KMS-11 (cell line): ENCODE data around the gene PCSK2.

Source experiments
- H2AFZ ChIP-seq: fragments of 200-600 bp; sonication (generic); 2 replicates; pipeline ENCODE4 v1.6.1; 2016; ENCODE audit warnings: antibody characterized with exemption, mixed run types, low read depth
- H3K27ac ChIP-seq: fragments of 200-600 bp; sonication (generic); 2 replicates; pipeline ENCODE4 v1.6.1; 2016; ENCODE audit warnings: mild to moderate bottlenecking, mixed run types
- H3K27me3 ChIP-seq: fragments of 200-600 bp; sonication (generic); 2 replicates; pipeline ENCODE4 v1.6.1; 2017; ENCODE audit warnings: mild to moderate bottlenecking, low read depth, mixed run types, moderate library complexity; ENCODE audit not compliant: insufficient read depth
- H3K36me3 ChIP-seq: fragments of 200-600 bp; sonication (generic); 2 replicates; pipeline ENCODE4 v1.6.1; 2017; ENCODE audit warnings: mild to moderate bottlenecking, mixed run types; ENCODE audit not compliant: insufficient read depth
- H3K4me1 ChIP-seq: fragments of 200-600 bp; sonication (generic); 2 replicates; pipeline ENCODE4 v1.6.1; 2016; ENCODE audit warnings: mild to moderate bottlenecking, low read depth, mixed run types; ENCODE audit not compliant: poor library complexity, severe bottlenecking
- H3K4me2 ChIP-seq: fragments of 200-600 bp; sonication (generic); 2 replicates; pipeline ENCODE4 v1.7.0; 2016; ENCODE audit warnings: mild to moderate bottlenecking, mixed run types
- H3K4me3 ChIP-seq: fragments of 200-600 bp; sonication (generic); IDR thresholded peaks from 2 replicates; pipeline ENCODE4 v1.6.1; 2017; ENCODE audit warnings: low read depth, low read length, mixed read lengths; ENCODE audit not compliant: insufficient read depth
- H3K79me2 ChIP-seq: fragments of 200-600 bp; sonication (generic); 2 replicates; pipeline ENCODE4 v1.6.1; 2016; ENCODE audit warnings: low read depth, mixed run types; ENCODE audit not compliant: insufficient read depth
- H3K9ac ChIP-seq: fragments of 200-600 bp; sonication (generic); 2 replicates; pipeline ENCODE4 v1.6.1; 2016; ENCODE audit warnings: mild to moderate bottlenecking, mixed run types
- H4K20me1 ChIP-seq: fragments of 200-600 bp; sonication (generic); 2 replicates; pipeline ENCODE4 v1.6.1; 2016; ENCODE audit warnings: mild to moderate bottlenecking, mixed run types; ENCODE audit not compliant: insufficient read depth
- CTCF ChIP-seq: fragments of 200-600 bp; sonication (generic); conservative IDR thresholded peaks from 2 replicates; pipeline ENCODE4 v1.6.1; 2017; ENCODE audit warnings: low read depth, mild to moderate bottlenecking, antibody characterized with exemption, low read length, moderate library complexity, mixed read lengths

Gene PCSK2

GRCh38 chr20:17376031-17376430 lies 149.2 kb downstream of the PCSK2 start:
- Histone ChIP-seq H3K4me3 (no peak overlapping the region), H3K27me3 (no peaks in the 10 kb centered on the region), H2AFZ (no peak overlapping the region), H3K9ac (no peak overlapping the region), H3K79me2 (no peaks in the 10 kb centered on the region), H3K4me1 (no peaks in the 10 kb centered on the region), H3K4me2 (no peak overlapping the region), H3K36me3 (no peaks in the 10 kb centered on the region), H4K20me1 (no peaks in the 10 kb centered on the region), H3K27ac (no peak overlapping the region)
- no peak for TF ChIP-seq CTCF

GRCh38 chr20:17377231-17377630 lies 150.4 kb downstream of the PCSK2 start:
- Histone ChIP-seq H3K4me1 (no peaks in the 10 kb centered on the region), H3K4me2 (no peak overlapping the region), H4K20me1 (no peaks in the 10 kb centered on the region), H3K9ac (no peak overlapping the region), H3K4me3 (no peak overlapping the region), H3K79me2 (no peaks in the 10 kb centered on the region), H3K27ac (no peak overlapping the region), H3K27me3 (no peaks in the 10 kb centered on the region), H2AFZ (no peak overlapping the region), H3K36me3 (no peaks in the 10 kb centered on the region)
- no peak for TF ChIP-seq CTCF

- no peak overlapping the region for H3K4me2 ChIP-seq
- H3K4me3 ChIP-seq: no peak overlapping the region
- TF ChIP-seq CTCF: no peak
- H3K79me2 ChIP-seq: no peaks in the 10 kb centered on the region
- no peaks in the 10 kb centered on the region for H4K20me1 ChIP-seq
- H3K27me3 ChIP-seq: no peaks in the 10 kb centered on the region
- no peak overlapping the region for H2AFZ ChIP-seq
- H3K27ac ChIP-seq: no peak overlapping the region
- H3K4me1 ChIP-seq: no peaks in the 10 kb centered on the region
- no peak overlapping the region for H3K9ac ChIP-seq
- no peaks in the 10 kb centered on the region for H3K36me3 ChIP-seq
These were observed 152.8 kb downstream of the PCSK2 start for GRCh38 chr20:17379651-17380050.

GRCh38 chr20:17380801-17381200 lies 154.0 kb downstream of the PCSK2 start:
- H3K4me1 ChIP-seq: no peaks in the 10 kb centered on the region
- no peaks in the 10 kb centered on the region for H3K27me3 ChIP-seq
- H3K4me3 ChIP-seq: no peak overlapping the region
- no peak overlapping the region for H3K27ac ChIP-seq
- no peaks in the 10 kb centered on the region for H4K20me1 ChIP-seq
- no peak overlapping the region for H2AFZ ChIP-seq
- no peaks in the 10 kb centered on the region for H3K36me3 ChIP-seq
- H3K79me2 ChIP-seq: no peaks in the 10 kb centered on the region
- no peak for TF ChIP-seq CTCF
- H3K4me2 ChIP-seq: no peak overlapping the region
- no peak overlapping the region for H3K9ac ChIP-seq

- no peak overlapping the region for H2AFZ ChIP-seq
- no peaks in the 10 kb centered on the region for H4K20me1 ChIP-seq
- H3K9ac ChIP-seq: no peak overlapping the region
- no peak overlapping the region for H3K4me2 ChIP-seq
- H3K4me1 ChIP-seq: no peaks in the 10 kb centered on the region
- no peaks in the 10 kb centered on the region for H3K79me2 ChIP-seq
- H3K4me3 ChIP-seq: no peak overlapping the region
- TF ChIP-seq CTCF: no peak
- no peaks in the 10 kb centered on the region for H3K27me3 ChIP-seq
- no peaks in the 10 kb centered on the region for H3K36me3 ChIP-seq
- H3K27ac ChIP-seq: no peak overlapping the region
These were observed 154.9 kb downstream of the PCSK2 start for GRCh38 chr20:17381724-17382123.
